ENCODE data around the gene ASS1. TPM values are rescaled to one million over a fixed set of nuclear protein-coding genes. Genes with fewer than 3 reads are reported as not detected.

ASS1 gene
- 19.0 to 23.4 TPM (median 21.5 TPM) in 5 replicates for total RNA-seq (2022; extraction: Qiagen RNA extraction)

GRCh38 chr9:130444565-130445221 is at the start of gene ASS1:
TSS of gene ASS1 (plus strand) at chr9:130444961. CDS start at chr9:130452229, 7,268 bp downstream.

Other genes starting within 250 kb of the ASS1 start
- 0.01 to 0.13 TPM (median 0.09 TPM) in 5 replicates for gene HMCN2, start 179.2 kb upstream of the ASS1 start, total RNA-seq (2022; extraction: Qiagen RNA extraction)
- 46.5 to 55.2 TPM (median 49.5 TPM) in 5 replicates for gene FUBP3, start 134.6 kb downstream of the ASS1 start, total RNA-seq (2022; extraction: Qiagen RNA extraction)
- 0.19 to 0.33 TPM (median 0.32 TPM) in 5 replicates for gene PRDM12, start 219.6 kb downstream of the ASS1 start, total RNA-seq (2022; extraction: Qiagen RNA extraction)
- 42.6 to 72.9 TPM (median 48.7 TPM) in 5 replicates for gene EXOSC2, start 248.8 kb downstream of the ASS1 start, total RNA-seq (2022; extraction: Qiagen RNA extraction)